Cerebellar nuclear complex (tissue), 1 donor: Measurements from ENCODE around the gene SPARCL1.
A peak's percentile ranks its signal among the peaks of the same experiment; 100 is the strongest.

Experiments used
- DNase-seq, 2 experiments: peaks; one replicate each; lab custom pipeline; 2025; lab: John Stamatoyannopoulos, UW

The SPARCL1 gene

DNA sequence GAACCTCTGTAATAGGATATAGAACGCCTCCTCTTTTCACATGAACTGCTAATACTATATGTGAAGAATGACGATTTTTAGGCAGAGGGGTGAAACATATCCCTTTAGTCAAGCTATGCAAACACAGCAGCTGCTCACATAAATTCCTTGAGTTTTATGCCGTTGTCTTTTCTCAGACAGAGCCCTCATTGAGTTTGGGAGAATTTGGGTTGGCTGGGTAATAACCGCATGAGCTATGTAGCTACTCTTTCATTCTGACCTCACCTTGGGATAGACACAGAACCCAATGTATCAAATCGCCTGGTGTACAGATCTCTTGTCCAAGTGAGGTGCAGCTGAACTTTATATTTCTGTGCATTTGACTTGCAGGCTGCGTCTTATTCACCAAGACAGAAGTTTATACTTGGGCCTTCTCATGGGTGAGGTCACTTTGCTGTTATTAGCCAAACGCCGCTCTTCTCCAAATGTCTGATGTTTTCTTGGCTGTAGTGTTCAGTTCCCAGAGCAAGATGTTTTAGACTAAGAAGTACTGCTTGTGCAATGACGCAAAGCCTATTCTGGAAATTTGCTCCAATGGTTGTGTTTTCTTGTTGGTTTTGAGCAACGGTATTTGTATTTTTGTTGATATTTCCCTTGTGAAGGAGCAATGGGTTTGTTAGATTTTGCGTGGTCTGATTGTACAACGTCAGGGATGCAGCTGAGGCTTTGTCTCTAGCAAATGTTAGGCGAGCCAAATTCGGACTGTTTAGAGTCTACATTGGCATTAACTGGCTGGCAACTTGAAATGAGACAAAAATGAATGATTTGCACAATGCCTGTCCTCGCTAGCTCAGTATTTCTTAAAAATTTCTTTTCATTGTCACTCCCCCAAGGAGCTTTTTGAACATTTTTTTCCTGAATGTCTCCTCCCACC is 11.2 kb upstream of the SPARCL1 start:
- no peak for DNase-seq

DNA sequence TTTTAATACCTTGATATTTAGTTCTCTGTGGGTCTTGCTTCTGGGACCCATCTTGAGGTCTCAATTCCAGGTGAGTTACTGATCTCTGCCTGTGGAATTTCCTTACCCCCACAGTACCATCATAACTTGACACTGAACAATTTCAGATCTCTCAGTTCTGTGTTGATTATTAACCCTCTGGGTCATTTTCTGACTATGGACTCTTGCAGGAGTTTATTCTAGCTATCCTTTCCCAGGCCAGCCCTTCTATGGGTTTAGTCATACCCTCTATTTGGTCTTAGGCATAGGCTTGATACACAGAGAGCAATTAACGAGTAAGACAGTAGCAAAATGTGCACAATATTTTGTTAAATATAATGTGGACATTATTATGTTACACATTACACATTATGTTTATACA is 3.7 kb upstream of the SPARCL1 start:
- DNase-seq = no peak

DNA sequence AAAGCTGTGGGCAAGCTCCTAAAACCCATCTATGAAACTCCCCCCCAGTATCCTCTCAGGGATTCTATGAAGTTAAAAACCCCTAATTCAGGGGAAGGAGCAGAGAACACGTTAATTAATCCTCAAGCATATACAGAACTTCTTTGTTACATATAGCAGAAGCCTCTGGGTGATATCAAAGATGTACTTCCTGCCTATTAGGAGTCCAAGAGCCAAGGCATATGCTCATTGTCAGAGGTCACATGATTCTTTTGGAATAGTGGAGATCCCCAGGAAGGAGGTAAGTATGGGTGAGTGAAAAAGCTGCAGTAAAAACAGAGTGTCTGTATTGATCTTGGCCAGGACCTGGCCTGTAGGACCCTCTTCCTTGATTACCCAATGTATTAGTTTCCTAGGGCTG is 2.9 kb upstream of the SPARCL1 start:
- no peak for DNase-seq

DNA sequence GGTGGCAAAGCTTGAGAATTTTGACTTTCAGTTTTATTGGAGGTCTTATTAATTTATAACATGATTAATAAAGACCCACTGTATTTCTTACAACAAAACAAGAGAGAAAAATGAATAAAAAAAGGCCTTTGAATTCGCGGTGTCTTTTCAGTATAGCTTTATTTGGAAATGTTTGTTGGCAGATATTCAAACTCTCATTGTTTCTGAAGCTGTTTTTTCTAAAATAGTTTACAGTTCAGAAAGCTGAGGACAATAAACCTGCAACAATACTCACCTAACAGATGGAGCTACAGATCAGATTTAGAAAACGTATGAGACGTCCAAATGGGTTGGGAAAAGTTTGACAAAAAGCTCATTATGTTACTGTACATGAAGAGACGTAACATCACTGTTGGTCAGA is 2.4 kb upstream of the SPARCL1 start:
- DNase-seq = no peak

DNA sequence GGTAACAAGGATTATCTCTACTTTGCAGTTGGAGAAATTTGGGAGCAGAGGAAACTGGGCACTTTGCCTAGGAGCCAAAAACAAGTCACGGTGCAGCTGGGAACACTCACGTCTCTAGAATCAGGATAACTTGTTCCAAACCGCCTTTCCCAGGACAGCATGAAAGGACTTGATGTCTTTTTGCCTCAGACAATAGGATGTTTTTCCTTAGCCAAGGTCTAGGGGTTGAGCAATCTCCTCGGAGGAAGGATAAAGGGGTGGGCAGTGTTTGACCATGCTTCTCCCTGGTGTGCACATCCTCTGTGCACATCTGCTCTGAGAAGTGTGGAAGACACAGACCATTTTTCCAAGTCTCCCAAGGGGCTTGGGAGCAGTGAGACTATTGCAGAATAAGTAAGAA is 1.7 kb upstream of the SPARCL1 start:
- DNase-seq = no peak

DNA sequence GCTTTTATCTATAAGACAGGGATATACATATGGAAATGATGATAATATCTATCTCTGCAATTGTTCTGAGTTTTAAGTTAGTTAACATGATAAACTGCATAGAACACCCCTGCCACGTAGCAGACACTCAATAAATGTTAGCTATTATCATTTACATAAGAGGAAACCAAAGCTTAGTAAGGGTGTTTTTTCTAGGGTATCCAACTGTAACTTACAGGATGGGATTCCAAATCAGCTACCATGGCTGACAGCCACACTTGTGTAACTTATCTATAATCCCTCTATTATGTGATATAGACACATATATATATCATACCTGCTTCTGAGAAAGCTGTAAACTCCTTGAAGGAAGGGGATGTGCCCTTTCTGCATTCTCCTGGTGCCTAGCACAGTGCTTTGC is 1.1 kb upstream of the SPARCL1 start:
- DNase-seq = no peak

DNA sequence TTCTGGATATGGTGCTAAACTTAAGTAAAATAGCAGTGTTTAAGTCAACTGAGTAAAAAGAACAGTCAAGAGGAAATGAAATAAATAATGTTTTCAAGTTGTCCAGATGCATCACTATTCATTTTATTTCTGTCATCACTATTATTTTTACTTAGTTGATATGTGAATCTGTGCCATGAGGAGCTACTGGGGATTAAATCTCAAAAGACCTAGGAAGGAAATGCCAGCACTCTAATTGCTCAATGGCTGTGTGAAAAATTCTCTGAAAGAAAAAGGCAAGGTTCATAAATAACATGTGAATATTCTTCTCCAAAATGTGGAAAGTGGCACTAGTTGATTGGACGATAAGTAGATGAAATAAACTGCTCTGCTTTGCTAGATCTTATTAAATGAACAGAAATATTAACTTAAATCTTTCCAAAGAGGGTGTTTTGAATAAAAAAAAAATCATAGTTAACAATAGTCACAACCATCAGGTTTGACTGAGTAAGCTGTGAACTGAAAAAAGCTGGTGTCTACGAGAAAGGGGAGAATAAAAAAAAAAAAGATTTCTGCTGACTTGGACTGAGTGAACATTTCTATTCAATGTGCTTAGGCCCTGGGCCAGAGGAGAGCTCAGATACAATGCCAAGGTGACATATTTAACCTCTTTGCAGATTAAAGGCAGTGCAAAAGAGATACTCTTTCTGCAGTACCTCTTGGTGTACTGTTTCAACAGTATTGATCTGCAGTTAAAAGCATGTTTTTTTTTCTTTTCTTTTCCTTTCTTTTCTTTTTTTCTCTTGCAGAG is 1.6 kb downstream of the SPARCL1 start:
- peak in 1 of 2 experiments; percentile 8 for DNase-seq

DNA sequence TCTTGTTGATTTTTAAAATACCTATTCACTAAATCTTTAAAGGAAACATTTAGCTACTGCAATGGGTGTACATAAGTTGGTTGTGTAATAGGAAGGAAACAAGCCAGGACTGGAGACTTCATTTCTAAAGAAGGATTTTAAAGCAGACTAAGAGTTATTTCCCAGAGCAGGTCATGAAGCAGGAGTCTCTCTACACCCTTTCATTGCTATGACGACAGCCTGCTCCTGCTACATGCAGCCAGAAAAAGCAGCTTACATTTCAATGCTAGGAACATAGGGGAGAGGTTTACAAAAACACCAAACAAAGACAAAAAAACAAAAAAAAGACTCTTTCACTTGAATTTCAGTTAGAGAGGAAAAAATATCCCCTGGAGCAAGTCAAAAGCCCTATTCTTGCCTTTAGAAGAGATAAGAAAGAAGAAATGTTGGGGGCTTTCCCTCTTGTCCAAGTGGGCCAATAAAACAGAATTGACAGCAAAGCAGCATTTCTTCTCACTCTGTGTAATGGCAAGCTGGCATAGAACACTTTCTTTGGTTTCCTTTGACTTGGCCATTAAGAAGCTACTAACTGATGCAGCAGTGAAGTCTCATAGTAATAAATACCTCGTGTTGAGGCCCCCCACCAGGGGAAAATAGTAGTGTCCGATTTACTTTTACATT is 3.4 kb downstream of the SPARCL1 start:
- no peak for DNase-seq

DNA sequence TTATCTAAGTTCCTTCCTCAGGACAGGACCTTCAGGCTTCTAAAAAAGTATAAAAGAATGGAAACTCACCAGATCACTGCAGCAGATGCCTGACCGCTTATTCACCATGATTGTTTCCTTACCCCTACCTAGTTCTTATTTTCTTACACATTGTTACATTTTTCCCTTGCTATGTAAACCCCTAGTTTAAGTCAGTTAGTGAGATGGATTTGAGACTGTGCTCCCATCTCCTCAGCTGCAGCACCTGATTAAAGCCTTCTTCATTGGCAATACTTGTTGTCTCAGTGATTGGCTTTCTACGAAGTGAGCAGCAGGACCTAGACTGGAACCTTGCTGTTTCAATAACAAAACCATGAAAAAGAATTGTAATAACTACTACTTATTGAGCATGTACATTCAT is 4.7 kb downstream of the SPARCL1 start:
- no peak for DNase-seq

DNA sequence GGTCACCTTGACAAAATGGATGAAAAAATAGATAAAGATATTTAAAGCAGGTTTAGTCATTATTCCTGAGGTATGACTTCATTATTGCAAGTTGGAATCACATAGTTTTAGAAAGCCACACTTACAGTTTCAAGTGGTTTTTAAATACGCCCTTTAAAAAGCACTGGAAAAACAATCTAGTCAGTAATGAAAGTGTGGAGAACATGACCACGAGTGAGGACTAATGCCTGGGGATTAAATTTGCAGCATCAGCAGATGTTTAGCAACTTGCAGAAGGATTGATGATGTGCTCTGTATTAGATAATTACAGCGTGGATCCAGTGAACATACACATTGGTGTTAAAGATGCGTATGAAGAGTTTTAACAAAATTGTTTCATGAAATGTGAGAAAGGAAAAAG is 5.9 kb downstream of the SPARCL1 start:
- DNase-seq = no peak

DNA sequence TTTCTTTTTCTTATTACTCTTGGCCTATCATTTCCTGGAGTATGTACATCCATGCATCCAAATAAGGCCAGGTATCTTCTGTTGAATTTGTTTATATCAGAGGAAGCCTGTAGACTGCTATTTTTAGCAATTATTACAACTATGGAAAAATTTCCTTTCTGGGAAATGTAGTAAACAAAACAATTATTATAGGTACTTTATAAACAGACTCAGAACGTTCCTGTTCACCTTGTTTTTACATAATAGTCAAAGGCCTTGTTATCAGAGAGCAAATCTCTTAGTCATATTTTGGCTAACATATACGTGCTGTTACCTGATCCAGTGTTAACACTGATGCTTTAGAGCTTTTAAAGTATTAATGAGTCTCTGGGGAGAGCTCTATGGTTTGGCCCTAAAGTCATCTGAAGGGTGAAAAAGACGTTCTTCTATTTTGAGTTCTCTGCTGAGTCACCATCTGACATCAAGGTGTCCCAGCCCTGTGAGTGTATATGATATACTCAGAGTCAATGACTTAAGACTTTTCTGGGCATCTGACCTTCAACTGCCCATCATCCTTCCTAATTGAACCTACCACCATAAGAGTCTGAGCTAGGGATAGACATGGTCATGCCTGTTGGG is 7.3 kb downstream of the SPARCL1 start:
- no peak for DNase-seq

DNA sequence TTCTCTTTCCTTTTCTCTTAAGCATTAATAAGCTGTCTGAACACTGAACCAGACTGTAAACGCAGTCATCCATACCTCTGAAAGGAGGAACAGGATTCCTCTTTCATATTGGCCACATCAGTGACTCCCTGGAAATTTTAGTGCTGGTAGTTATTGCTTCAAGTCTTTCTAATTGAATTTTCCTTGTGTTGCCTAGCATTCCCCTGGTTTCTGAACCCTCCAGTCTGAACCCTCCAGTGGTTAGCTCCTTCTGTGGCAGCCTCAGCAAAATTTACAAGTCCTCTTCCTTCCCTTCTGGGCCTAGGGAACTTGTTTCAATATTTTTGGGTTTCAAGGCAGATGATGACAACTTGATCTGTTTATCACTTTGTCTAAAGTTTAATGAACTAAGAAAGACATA is 7.9 kb downstream of the SPARCL1 start:
- no peak for DNase-seq

DNA sequence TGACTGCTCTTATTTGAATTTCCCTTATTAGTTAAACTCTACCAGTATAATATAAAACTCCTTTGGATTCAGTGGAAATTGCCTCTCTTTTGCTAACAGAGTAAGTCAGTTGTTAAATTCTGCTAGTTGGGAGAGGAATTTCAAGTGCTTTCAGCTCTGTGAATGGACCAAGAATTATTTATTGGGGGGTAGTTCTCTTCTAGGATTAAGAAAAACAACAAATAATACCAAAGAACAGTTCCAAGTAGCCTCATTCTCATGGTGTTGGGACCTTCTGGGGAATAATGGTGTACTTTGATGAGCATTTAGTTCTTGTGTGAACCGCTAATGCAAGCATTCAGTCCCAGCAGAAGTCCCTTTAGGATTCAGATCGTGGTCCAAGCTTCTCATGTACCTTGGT is 11.6 kb downstream of the SPARCL1 start:
- DNase-seq = no peak

DNA sequence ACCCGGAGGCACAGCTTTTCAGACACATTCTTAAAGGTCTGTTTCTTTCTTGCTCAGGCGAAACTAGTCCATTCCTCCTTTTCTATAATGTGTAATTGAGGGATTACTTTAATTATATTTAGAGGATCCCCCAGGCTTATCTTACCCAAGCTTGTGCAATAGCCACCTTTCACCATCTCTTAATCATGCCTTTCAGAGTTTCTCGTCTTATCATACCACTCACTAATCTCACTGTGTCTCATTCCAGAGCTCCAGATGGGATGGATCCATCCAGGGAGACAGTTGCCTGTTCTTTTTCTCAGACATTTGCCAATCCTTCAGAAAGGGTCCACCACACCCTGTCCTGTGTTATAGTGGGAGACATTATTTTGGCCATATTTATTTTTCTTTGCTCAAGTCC is 12.5 kb downstream of the SPARCL1 start:
- no peak for DNase-seq

DNA sequence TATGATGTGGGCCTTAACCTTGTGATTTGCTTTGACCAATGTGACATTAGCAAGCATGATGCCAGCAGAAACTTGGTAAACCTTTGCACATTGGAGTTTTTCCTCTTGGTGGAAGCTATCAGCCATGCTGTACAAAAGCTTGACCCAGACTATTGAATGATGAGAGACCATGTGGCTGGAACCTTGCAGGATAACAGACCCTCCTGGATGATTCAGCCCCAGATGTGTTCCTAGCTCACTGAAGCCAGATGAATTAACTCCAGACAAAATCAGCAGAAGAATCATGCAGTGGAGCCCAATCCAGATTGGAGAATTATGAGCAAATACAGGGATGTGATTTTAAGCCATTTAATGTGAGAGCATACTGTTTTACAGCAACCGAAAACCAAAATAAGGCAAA is 16.8 kb downstream of the SPARCL1 start:
- DNase-seq = no peak

DNA sequence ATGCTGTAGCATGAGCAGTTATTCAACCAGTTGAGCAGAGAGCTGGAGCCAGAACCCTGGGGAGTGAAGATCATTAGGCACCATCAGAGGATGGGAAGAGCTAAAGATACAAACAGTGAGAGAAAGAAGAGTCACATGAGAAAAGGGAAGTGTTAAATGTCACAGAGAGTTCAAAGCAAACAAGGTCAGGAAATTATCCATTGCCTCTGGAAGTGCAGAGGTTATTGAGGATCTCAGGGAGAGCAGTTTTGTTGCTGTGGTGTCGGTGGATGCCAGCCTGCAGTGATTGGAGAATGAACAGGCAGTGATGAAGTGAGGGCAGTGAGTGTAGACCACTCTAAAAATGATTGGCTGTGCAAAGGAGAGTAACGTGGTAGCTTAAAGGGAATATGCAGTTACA is 17.7 kb downstream of the SPARCL1 start:
- no peak for DNase-seq

DNA sequence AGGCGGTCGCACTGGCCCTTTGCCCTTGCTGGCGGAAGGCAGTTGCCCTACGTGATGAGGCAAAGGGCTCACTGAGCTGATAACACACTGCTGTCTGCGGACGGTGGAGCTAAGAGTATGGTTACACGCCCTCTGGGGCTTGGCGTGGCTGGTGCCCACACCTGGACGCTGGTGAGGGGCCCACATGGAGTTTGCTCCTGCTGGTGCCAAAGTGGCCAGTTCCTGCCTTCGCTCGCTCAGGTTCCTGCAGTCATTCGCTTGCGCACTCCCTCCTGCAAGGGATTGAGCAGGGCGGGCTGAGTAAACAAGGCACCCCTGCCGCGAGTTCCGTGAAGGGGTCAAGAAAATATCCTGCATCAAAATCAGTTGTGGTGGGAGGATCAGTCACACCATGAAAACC is 18.4 kb downstream of the SPARCL1 start:
- no peak for DNase-seq

DNA sequence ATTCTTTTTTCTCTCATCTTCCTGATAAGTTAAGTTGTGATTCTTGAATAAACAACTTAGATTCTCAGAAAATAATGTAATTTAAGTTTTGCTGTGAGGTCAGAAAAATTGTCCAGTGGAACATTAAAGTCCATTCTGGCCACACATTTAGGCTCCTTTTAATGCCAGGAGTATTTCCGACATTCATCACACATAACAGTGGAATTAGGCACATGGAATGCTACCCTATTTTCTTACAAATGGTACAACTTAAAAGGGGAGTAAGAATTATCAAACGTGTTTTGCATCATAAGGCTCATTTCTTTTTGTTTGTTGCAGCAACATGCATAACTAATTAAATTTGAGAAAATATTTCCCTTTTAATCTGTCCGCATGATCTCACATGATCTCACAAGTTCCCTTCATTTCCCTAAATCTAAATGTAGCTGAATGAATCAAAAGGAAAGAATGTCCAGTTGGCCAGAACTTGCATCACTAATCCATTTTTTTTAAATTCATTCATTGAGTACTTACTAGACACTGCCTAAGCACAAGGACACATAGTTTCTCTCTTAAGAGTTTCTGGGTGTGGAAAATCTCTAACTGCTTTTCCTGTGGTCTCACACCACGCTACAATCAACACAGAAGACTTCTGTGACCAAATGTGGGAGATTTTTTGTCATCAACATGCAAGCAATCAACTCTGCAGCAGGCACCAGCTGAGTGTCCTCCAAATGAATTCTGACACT is 22.0 kb downstream of the SPARCL1 start:
- DNase-seq = no peak

DNA sequence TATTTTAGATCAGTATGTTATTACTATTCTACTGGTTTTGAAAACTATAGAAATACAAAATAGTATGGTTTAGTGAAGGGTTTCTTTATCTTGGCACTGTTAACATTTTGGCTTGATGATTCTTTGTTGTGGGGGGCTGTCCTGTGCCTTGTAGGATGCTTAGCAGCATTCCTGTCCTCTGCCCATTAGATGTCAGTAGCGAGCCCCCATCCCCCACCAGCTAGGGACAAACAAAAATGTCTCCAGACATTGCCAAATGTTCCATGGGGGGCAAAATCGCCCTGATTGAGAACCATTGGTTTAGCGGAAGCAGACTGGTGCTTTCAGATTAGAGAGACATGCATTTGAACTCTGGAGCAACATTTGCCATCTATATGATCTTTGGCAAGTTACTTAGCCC is 23.3 kb downstream of the SPARCL1 start:
- DNase-seq = no peak

DNA sequence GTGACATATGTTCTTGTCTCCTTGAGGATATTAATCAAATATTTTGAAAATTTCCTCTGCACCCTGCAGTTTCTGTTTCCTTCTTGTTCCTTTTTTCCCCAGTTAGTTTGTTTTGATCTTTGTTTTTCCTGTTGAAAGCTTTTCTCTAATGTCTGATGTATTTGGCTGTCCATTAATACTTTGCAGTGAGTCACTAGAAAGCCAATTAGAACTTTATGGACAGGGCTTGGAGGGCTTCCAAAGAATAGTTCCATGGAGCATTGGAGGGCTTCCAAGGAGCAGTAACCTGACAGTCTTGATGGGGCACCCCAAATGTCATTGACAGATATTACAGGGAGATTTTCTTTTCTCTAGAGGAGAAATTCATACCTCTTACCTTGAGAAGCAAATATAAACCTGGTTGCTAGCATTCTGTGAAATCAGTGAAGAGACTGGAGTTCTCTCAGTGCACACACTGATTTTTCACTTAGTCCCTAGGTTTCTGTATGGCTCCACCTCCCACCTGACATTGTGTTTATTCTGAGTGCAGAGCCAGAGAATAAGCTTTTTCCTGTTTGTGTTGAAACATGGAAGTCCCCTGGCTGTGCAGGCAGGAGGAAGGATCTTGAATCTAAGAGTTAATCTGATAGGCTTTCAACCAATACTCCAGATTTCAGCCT is 26.5 kb downstream of the SPARCL1 start:
- no peak for DNase-seq

DNA sequence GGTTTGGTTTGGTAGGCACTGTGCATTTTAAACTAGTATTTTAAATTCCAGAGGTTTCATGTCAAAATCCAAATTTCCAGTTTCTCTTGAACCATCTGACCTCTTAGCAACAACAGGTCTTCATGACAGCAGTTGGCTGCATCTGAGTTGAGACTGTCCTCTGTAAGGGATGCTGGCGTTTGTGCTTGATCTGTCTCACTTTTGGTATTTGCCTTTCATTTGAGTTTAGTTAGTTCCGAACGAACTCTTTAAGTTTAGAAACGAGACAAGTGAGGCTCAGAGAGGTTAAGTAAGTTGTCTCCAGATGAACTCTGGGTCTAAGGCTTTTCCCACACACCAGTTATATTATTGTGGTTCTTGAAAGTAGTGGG is 29.1 kb downstream of the SPARCL1 start:
- no peak for DNase-seq
